Measurements from ENCODE around the gene CDHR3. TPM values are rescaled to one million over a fixed set of nuclear protein-coding genes. Genes with fewer than 3 reads are reported as not detected.
"Not testable (repeated sequence)": the region's sequence is repeated elsewhere in the genome, so short reads cannot be mapped to it uniquely, and the experiment has no call there.

Gene CDHR3
- total RNA-seq, 1 donor from 2014 or later: 1.1 TPM

- FAIRE-seq (no peak), DNase-seq (ENCODE audit: low read depth) (no peak)
- H3K36me3 ChIP-seq (ENCODE audit: control insufficient read depth, insufficient read depth, low read length): no peaks in the 10 kb centered on the region
- TF ChIP-seq, protein P1, sequence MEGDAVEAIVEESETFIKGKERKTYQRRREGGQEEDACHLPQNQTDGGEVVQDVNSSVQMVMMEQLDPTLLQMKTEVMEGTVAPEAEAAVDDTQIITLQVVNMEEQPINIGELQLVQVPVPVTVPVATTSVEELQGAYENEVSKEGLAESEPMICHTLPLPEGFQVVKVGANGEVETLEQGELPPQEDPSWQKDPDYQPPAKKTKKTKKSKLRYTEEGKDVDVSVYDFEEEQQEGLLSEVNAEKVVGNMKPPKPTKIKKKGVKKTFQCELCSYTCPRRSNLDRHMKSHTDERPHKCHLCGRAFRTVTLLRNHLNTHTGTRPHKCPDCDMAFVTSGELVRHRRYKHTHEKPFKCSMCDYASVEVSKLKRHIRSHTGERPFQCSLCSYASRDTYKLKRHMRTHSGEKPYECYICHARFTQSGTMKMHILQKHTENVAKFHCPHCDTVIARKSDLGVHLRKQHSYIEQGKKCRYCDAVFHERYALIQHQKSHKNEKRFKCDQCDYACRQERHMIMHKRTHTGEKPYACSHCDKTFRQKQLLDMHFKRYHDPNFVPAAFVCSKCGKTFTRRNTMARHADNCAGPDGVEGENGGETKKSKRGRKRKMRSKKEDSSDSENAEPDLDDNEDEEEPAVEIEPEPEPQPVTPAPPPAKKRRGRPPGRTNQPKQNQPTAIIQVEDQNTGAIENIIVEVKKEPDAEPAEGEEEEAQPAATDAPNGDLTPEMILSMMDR (IDR thresholded peaks at IDR 0.05; ENCODE audit: insufficient read depth, low read length, severe bottlenecking): no peak
- H3K27me3 ChIP-seq (ENCODE audit: control insufficient read depth, insufficient read depth, low read length): peaks cover 3% of the 10 kb centered on the region
- no peak overlapping the region for H3K4me3 ChIP-seq (ENCODE audit: low read depth, low read length)
These were observed 15.9 kb downstream of the CDHR3 start for GRCh38 chr7:105978974-105979373.

- H3K36me3 ChIP-seq (ENCODE audit: control insufficient read depth, insufficient read depth, low read length): no peaks in the 10 kb centered on the region
- no peak overlapping the region for H3K4me3 ChIP-seq (ENCODE audit: low read depth, low read length)
- DNase-seq (ENCODE audit: low read depth) (no peak), FAIRE-seq (no peak)
- TF ChIP-seq, protein P1 (IDR thresholded peaks at IDR 0.05; ENCODE audit: insufficient read depth, low read length, severe bottlenecking): no peak
- peaks cover 3% of the 10 kb centered on the region for H3K27me3 ChIP-seq (ENCODE audit: control insufficient read depth, insufficient read depth, low read length)
These were observed 16.3 kb downstream of the CDHR3 start for GRCh38 chr7:105979405-105979804.

DNA sequence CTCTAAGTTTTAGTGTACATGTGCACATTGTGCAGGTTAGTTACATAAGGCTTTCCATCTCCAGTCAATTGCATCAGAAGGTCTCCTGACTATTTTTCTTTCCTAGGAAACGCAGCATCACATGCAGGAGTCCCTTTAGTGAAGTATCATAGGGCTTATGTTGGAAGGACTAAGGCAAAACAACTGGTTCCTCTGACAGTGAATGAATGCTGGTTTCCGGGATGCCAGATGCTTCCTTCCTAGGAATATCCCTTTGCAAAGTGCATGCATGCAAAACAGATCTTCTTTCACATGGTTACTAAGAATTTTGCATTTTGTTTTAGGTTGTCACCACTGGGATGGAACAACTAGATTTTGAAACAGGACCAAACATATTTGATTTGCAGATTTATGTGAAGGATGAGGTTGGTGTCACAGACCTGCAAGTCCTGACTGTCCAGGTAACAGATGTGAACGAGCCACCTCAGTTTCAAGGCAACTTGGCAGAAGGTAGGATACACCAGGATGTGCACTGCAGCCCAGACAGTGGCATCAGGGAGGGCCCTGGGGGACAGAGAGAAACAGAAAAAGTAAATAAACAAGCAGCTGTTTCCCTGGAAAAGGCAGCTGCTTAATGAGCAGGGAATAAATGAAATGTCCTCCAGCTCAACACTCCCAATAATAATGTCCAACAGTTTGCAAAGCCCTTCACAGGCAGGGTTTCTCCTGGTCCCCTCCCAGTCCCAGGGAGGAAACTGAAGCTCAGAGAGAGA is 17.8 kb downstream of the CDHR3 start:
- DNase-seq (ENCODE audit: low read depth): no peak
- Histone ChIP-seq H3K27me3 (ENCODE audit: control insufficient read depth, insufficient read depth, low read length) (peaks cover 3% of the 10 kb centered on the region), H3K4me3 (ENCODE audit: low read depth, low read length) (no peak overlapping the region), H3K36me3 (ENCODE audit: control insufficient read depth, insufficient read depth, low read length) (no peaks in the 10 kb centered on the region)
- no peak for FAIRE-seq
- TF ChIP-seq, protein P1 (IDR thresholded peaks at IDR 0.05; ENCODE audit: insufficient read depth, low read length, severe bottlenecking): no peak

- TF ChIP-seq, protein P1 (IDR thresholded peaks at IDR 0.05; ENCODE audit: insufficient read depth, low read length, severe bottlenecking): no peak
- DNase-seq (ENCODE audit: low read depth) (no peak), FAIRE-seq (no peak)
- no peaks in the 10 kb centered on the region for H3K36me3 ChIP-seq (ENCODE audit: control insufficient read depth, insufficient read depth, low read length)
- peaks cover 3% of the 10 kb centered on the region for H3K27me3 ChIP-seq (ENCODE audit: control insufficient read depth, insufficient read depth, low read length)
- no peak overlapping the region for H3K4me3 ChIP-seq (ENCODE audit: low read depth, low read length)
These were observed 19.3 kb downstream of the CDHR3 start for GRCh38 chr7:105982388-105982787.

- not testable (repeated sequence) for DNase-seq (ENCODE audit: low read depth); H3K4me3 ChIP-seq (ENCODE audit: low read depth, low read length); FAIRE-seq; H3K27me3 ChIP-seq (ENCODE audit: control insufficient read depth, insufficient read depth, low read length); H3K36me3 ChIP-seq (ENCODE audit: control insufficient read depth, insufficient read depth, low read length)
These were observed 21.7 kb downstream of the CDHR3 start for GRCh38 chr7:105984808-105985207.

GRCh38 chr7:105985229-105985628 is 22.2 kb downstream of the CDHR3 start:
- DNase-seq (ENCODE audit: low read depth) (no peak), FAIRE-seq (no peak)
- no peak overlapping the region for H3K4me3 ChIP-seq (ENCODE audit: low read depth, low read length)
- no peaks in the 10 kb centered on the region for H3K36me3 ChIP-seq (ENCODE audit: control insufficient read depth, insufficient read depth, low read length)
- peaks cover 8% of the 10 kb centered on the region for H3K27me3 ChIP-seq (ENCODE audit: control insufficient read depth, insufficient read depth, low read length)
- TF ChIP-seq, protein P1 (IDR thresholded peaks at IDR 0.05; ENCODE audit: insufficient read depth, low read length, severe bottlenecking): no peak
